GM04504 (cell line): Measurements from ENCODE around the gene ACSL5.
"Not testable (repeated sequence)": the region's sequence is repeated elsewhere in the genome, so short reads cannot be mapped to it uniquely, and the experiment has no call there.

Experiments used
- DNase-seq: peaks from one replicate; pipeline ENCODE4 v3.0.0-alpha.2; 2012; ENCODE audit warnings: low read depth

Gene ACSL5

DNA sequence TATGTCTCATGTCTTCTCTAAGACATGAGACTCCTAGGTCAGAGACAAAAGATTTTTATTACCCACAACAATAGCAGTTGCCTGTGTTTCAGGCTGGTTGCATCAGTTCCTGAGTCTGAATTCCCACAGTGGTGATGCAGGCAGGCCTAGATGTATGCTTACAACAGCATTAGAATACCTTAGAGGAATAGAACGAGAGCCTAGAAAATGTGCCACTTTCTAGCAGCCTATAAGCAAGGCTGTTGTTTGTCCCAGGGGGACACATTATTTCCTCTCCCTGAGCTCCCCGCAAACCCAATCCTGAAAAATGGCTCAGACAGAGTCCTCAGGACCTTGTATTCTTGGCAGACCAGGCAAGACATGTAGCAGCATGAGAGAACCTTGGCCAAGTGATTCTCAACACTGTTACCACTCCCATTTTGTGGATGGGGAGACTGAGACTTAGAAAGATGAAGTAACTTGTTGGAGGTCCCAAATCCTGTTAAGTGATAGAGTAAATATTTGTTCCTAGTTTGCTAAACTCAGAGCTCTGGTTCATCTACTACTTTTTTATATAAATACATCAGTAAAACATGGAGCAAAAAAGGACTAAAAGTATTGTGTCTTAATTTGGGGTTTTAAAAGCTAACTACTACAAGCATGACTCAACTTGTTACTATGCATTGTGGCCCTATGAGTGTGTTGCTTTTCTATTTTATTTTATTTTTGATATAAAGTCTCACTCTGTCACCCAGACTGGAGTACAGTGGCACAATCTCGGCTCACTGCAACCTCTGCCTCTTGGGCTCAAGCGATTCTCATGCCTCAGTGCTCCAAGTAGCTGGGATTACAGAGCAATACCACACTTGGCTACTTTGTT is 87.3 kb downstream of the ACSL5 start:
- peak; percentile 71 for DNase-seq

DNA sequence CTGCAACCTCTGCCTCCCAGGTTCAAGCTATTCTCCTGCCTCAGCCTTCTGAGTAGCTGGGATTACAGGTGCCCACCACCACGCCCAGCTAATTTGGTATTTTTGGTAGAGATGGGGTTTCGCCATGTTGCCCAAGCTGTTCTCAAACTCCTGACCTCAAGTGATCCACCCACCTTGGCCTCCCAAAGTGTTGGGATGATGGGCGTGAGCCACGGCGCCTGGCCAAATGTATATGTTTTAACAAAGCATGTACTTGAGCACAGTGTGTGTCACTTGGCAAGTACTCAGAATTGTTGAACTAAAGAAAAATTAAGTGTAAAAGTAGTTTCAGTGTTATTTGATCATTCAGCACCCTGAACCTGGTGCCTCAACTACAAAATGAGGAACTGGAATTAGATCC is 90.2 kb downstream of the ACSL5 start:
- not testable (repeated sequence) for DNase-seq

DNA sequence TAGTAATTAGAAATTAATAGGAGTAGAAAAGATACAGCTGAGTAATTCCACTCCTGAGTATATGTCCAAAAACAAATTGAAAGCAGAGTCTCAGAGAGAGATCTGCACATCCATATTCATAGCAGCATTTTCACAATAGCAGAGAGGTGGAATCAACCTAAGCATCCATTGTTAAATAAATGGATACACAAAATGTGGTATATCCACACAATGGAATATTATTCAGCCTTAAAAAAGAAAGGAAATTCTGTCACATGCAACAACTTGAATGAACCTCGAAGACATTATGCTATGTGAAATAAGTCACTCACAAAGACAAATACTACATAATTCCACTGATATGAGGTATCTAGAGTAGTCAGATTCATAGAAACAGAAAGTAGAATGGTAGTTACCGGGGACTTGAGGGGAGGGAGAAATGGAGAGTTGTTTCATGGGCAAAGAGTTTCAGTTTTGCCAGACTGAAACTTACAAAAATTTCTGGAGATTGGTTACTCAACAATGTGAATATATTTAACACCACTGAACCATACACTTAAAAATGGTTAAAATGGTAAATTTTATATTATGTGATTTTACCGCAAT is 91.5 kb downstream of the ACSL5 start:
- DNase-seq: no peak

DNA sequence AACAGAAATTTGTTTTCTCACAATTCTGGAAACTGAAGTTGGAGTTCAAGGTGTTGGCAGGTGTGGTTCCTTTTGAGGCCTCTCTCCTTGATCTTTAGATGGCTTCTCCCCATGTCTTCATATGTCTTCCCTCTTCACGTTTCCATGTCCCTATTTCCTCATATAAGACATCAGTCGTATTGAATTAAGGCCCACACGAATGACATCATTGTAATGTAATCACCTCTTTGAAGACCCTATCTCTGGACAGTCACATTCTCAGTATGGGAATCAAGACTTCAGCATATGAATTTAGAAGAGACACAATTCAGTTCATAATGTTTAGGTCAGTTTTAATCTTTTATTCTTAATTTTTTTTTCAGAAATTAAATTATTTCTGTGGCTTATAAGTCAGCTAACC is 92.9 kb downstream of the ACSL5 start:
- DNase-seq: no peak

DNA sequence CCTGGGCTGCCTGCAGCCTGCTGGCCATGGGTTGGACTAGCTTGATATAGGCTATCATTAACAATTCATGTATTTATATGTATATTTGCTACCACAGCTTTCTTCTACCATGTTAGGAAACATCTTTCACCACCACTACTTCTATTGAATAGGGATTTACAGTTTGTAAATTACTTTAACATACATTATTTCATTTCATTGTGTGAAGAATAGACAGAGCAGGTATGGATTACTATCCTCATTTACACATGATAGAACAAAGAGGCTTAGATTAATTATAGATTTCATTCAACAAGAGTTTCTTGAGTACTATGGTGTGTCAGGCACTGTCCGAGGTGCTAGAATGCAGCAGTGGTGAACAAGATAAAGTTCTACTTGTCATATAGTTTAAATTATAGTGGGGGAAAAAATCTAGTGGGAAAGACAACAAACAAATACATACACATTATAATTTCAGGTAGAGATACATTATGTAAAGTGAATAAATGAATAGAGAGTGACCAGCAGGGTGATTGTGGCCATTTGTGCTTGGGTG is 93.7 kb downstream of the ACSL5 start:
- no peak for DNase-seq

DNA sequence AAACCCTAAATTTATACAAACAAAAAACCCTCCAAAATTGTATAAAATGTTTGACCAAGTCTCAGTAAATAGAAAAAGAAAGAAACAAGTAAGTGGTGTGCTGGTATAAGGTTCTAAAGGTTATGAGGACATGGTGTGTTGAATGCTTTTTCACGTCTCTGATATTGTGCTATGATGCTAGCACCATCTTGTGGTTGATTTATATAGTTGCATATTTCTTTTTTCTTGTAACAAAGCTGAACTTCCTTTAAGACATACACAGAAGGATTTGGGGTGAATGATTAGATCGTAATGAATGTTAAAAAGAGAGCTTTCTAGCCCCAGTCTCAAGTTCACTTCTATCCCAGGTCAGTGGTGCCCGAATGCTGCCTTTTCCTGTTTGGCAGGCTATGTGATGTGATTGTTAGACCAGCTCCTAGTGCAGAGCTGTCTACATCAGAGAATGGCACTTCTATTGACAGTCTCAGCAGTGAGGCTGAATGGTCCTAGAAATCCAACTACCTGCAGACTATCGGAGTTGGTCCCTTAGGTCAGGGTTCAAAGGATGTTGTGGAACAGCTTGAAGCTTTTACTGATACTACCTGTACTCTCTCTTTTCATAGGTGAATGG is 98.1 kb downstream of the ACSL5 start:
- no peak for DNase-seq

DNA sequence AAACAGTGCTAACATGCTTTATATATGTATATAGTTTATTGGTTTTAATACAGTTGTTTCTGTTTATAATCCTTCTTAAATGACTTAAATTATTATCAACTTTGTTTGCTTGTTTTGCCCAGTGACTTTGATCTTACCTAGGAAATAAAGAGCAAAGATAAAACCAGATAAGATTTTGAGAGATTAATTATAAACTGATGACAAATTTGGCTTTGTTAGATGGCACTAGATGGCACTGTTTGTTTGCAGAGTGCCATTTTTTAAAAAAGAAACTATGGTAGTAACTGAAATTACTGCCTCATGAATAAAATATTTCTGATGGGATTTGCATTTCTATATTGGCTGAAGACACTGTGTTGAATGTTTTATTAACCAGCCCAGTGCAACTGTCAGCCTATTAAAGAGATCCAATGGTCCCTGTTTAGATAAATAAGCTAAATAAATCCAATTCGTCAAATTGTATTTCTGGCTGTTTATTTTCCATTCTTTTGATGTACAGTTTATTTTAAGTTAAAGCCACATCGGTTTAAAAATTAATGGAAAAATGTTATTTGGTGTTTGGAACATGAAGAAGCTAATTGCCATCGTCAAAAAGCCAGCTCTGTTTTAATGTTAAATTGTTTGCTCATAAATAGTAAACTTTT is 101.8 kb downstream of the ACSL5 start:
- DNase-seq: no peak
